HG03060 (cell line): ENCODE results near the gene SLC8A2.
"Not testable (repeated sequence)": the region's sequence is repeated elsewhere in the genome, so short reads cannot be mapped to it uniquely, and the experiment has no call there.

Experiments
- ATAC-seq: cut with Tn5 transposase; IDR thresholded peaks from one replicate; pipeline ENCODE4 v1.9.1; 2021; ENCODE audit warnings: low read depth, moderate number of reproducible peaks; ENCODE audit not compliant: unreplicated experiment

SLC8A2 gene

GRCh38 chr19:47490031-47490430, 18.3 kb upstream of the SLC8A2 start:
- no peak for ATAC-seq

GRCh38 chr19:47489072-47489914, 17.6 kb upstream of the SLC8A2 start:
- no peak for ATAC-seq

GRCh38 chr19:47487551-47488515, 16.1 kb upstream of the SLC8A2 start:
- ATAC-seq = no peak

GRCh38 chr19:47486900-47487299, 15.2 kb upstream of the SLC8A2 start:
- no peak for ATAC-seq

- not testable (repeated sequence) for ATAC-seq
Measured at GRCh38 chr19:47486220-47486619, 14.5 kb upstream of the SLC8A2 start.

- no peak for ATAC-seq
Measured at GRCh38 chr19:47485210-47485609, 13.5 kb upstream of the SLC8A2 start.

GRCh38 chr19:47483800-47484690, 12.4 kb upstream of the SLC8A2 start, which contains the start of gene KPTN:
KPTN (minus strand) TSS chr19:47484219; CDS start chr19:47484160, 59 bp downstream.
- ATAC-seq = peak; percentile 59

- ATAC-seq = no peak
Measured at GRCh38 chr19:47483200-47483599, 11.5 kb upstream of the SLC8A2 start.

- ATAC-seq = no peak
Measured at GRCh38 chr19:47481460-47482052, 9.9 kb upstream of the SLC8A2 start.

GRCh38 chr19:47480658-47481057, 9.0 kb upstream of the SLC8A2 start:
- ATAC-seq = no peak

GRCh38 chr19:47479701-47480503, 8.2 kb upstream of the SLC8A2 start:
- no peak for ATAC-seq

- ATAC-seq = no peak
Measured at GRCh38 chr19:47476438-47476972, 4.8 kb upstream of the SLC8A2 start.

GRCh38 chr19:47475465-47475864, 3.8 kb upstream of the SLC8A2 start:
- no peak for ATAC-seq

- ATAC-seq = no peak
Measured at GRCh38 chr19:47473336-47473735, 1.6 kb upstream of the SLC8A2 start.

GRCh38 chr19:47471381-47471732, 336 bp downstream of the SLC8A2 start:
- ATAC-seq = no peak

- ATAC-seq = no peak
Measured at GRCh38 chr19:47470447-47471195, 1.1 kb downstream of the SLC8A2 start.

- ATAC-seq = no peak
Measured at GRCh38 chr19:47469719-47470118, 2.0 kb downstream of the SLC8A2 start.

GRCh38 chr19:47469363-47469700, 2.4 kb downstream of the SLC8A2 start:
- ATAC-seq = no peak
